NCI-H774 (cell line): ENCODE measurements around the gene PIGL.
"Not testable (repeated sequence)": the region's sequence is repeated elsewhere in the genome, so short reads cannot be mapped to it uniquely, and the experiment has no call there.

Source experiments
- DNase-seq: peaks from one replicate; lab custom pipeline; 2025; lab: John Stamatoyannopoulos, UW

PIGL gene

GRCh38 chr17:16312061-16312460 lies 95.1 kb downstream of the PIGL start:
- not testable (repeated sequence) for DNase-seq

GRCh38 chr17:16313139-16314090 lies 96.4 kb downstream of the PIGL start:
- no peak for DNase-seq

- DNase-seq: no peak
Observed at GRCh38 chr17:16314189-16314588, 97.2 kb downstream of the PIGL start.

- DNase-seq: no peak
Observed at GRCh38 chr17:16314859-16315258, 97.8 kb downstream of the PIGL start.

- no peak for DNase-seq
Observed at GRCh38 chr17:16319969-16320368, 103.0 kb downstream of the PIGL start.

GRCh38 chr17:16322636-16323035 lies 105.6 kb downstream of the PIGL start:
- DNase-seq: no peak

GRCh38 chr17:16325964-16326363 lies 109.0 kb downstream of the PIGL start:
- no peak for DNase-seq

GRCh38 chr17:16327018-16327417 lies 110.0 kb downstream of the PIGL start:
- DNase-seq: no peak

- no peak for DNase-seq
Observed at GRCh38 chr17:16328997-16329396, 112.0 kb downstream of the PIGL start.

- no peak for DNase-seq
Observed at GRCh38 chr17:16329519-16330271, 112.7 kb downstream of the PIGL start.

- no peak for DNase-seq
Observed at GRCh38 chr17:16338391-16338790, 121.4 kb downstream of the PIGL start.

GRCh38 chr17:16339402-16339801 lies 122.4 kb downstream of the PIGL start:
- DNase-seq: no peak

GRCh38 chr17:16339959-16340358 lies 122.9 kb downstream of the PIGL start:
- DNase-seq: no peak

- DNase-seq: no peak
Observed at GRCh38 chr17:16342979-16343378, 126.0 kb downstream of the PIGL start.

GRCh38 chr17:16343569-16343968 lies 126.6 kb downstream of the PIGL start:
- no peak for DNase-seq

- DNase-seq: no peak
Observed at GRCh38 chr17:16345565-16345964, 128.6 kb downstream of the PIGL start.

- DNase-seq: no peak
Observed at GRCh38 chr17:16346721-16347271, 129.8 kb downstream of the PIGL start.

- DNase-seq: no peak
Observed at GRCh38 chr17:16348586-16348985, 131.6 kb downstream of the PIGL start.

GRCh38 chr17:16349431-16349830 lies 132.4 kb downstream of the PIGL start:
- no peak for DNase-seq

GRCh38 chr17:16351831-16352230 lies 134.8 kb downstream of the PIGL start:
- no peak for DNase-seq

GRCh38 chr17:16352303-16352666 lies 135.3 kb downstream of the PIGL start:
- peak; percentile 7 for DNase-seq

GRCh38 chr17:16352667-16353316 lies 135.8 kb downstream of the PIGL start:
- DNase-seq: peak; percentile 13
